ENCODE data around the gene EED.

EED gene

GRCh38 chr11:86274503-86274902 is 29.9 kb downstream of the EED start:
- Histone ChIP-seq H3K9me3 (ENCODE audit: insufficient read depth, low read length) (no peaks in the 10 kb centered on the region), H3K36me3 (replicated peaks; ENCODE audit: low read depth, low read length) (peaks cover 81% of the 10 kb centered on the region), H2AFZ (ENCODE audit: low read depth, low read length) (no peak overlapping the region), H3K4me2 (ENCODE audit: low read length) (no peak overlapping the region), H3K4me3 (ENCODE audit: low read length) (no peak overlapping the region), H3K27ac (ENCODE audit: low read length) (no peak overlapping the region), H3K9ac (ENCODE audit: low read length) (no peak overlapping the region), H3K79me2 (ENCODE audit: low read length) (peaks cover 71% of the 10 kb centered on the region), H3K4me1 (ENCODE audit: low read length) (peaks cover 19% of the 10 kb centered on the region), H4K20me1 (ENCODE audit: insufficient read depth, low read length) (peaks cover 69% of the 10 kb centered on the region), H3K27me3 (ENCODE audit: low read depth, low read length) (no peaks in the 10 kb centered on the region)
- TF ChIP-seq CTCF (IDR thresholded peaks at IDR 0.05; ENCODE audit: low read depth, low read length) (peak; percentile 11; the same call in 1 of the 2 replicates), EZH2phosphoT487 (IDR thresholded peaks at IDR 0.05; ENCODE audit: low read depth) (no peak)

- Histone ChIP-seq H3K4me1 (ENCODE audit: low read length) (peaks cover 19% of the 10 kb centered on the region), H3K9me3 (ENCODE audit: insufficient read depth, low read length) (no peaks in the 10 kb centered on the region), H3K4me2 (ENCODE audit: low read length) (no peak overlapping the region), H3K27me3 (ENCODE audit: low read depth, low read length) (no peaks in the 10 kb centered on the region), H3K4me3 (ENCODE audit: low read length) (no peak overlapping the region), H3K27ac (ENCODE audit: low read length) (no peak overlapping the region), H3K79me2 (ENCODE audit: low read length) (peaks cover 66% of the 10 kb centered on the region), H3K9ac (ENCODE audit: low read length) (no peak overlapping the region), H3K36me3 (replicated peaks; ENCODE audit: low read depth, low read length) (peaks cover 81% of the 10 kb centered on the region), H4K20me1 (ENCODE audit: insufficient read depth, low read length) (peaks cover 65% of the 10 kb centered on the region), H2AFZ (ENCODE audit: low read depth, low read length) (no peak overlapping the region)
- TF ChIP-seq EZH2phosphoT487 (IDR thresholded peaks at IDR 0.05; ENCODE audit: low read depth) (no peak), CTCF (IDR thresholded peaks at IDR 0.05; ENCODE audit: low read depth, low read length) (no peak)
Observed at GRCh38 chr11:86274999-86275398, 30.4 kb downstream of the EED start.

- Histone ChIP-seq H3K4me3 (ENCODE audit: low read length) (no peak overlapping the region), H3K9me3 (ENCODE audit: insufficient read depth, low read length) (no peaks in the 10 kb centered on the region), H3K79me2 (ENCODE audit: low read length) (peaks cover 61% of the 10 kb centered on the region), H4K20me1 (ENCODE audit: insufficient read depth, low read length) (peaks cover 62% of the 10 kb centered on the region), H3K27ac (ENCODE audit: low read length) (no peak overlapping the region), H3K9ac (ENCODE audit: low read length) (no peak overlapping the region), H3K4me1 (ENCODE audit: low read length) (peaks cover 20% of the 10 kb centered on the region), H3K27me3 (ENCODE audit: low read depth, low read length) (no peaks in the 10 kb centered on the region), H3K4me2 (ENCODE audit: low read length) (no peak overlapping the region), H3K36me3 (replicated peaks; ENCODE audit: low read depth, low read length) (peaks cover 81% of the 10 kb centered on the region), H2AFZ (ENCODE audit: low read depth, low read length) (no peak overlapping the region)
- TF ChIP-seq CTCF (IDR thresholded peaks at IDR 0.05; ENCODE audit: low read depth, low read length) (peak; percentile 23; the same call in 1 of the 2 replicates), EZH2phosphoT487 (IDR thresholded peaks at IDR 0.05; ENCODE audit: low read depth) (no peak)
Observed at GRCh38 chr11:86275493-86276370, 31.2 kb downstream of the EED start.

- Histone ChIP-seq H3K36me3 (replicated peaks; ENCODE audit: low read depth, low read length) (peaks cover 88% of the 10 kb centered on the region), H3K27me3 (ENCODE audit: low read depth, low read length) (no peaks in the 10 kb centered on the region), H3K79me2 (ENCODE audit: low read length) (peaks cover 51% of the 10 kb centered on the region), H2AFZ (ENCODE audit: low read depth, low read length) (no peak overlapping the region), H3K4me1 (ENCODE audit: low read length) (peaks cover 19% of the 10 kb centered on the region), H3K4me3 (ENCODE audit: low read length) (no peak overlapping the region), H3K4me2 (ENCODE audit: low read length) (no peak overlapping the region), H3K9ac (ENCODE audit: low read length) (no peak overlapping the region), H3K9me3 (ENCODE audit: insufficient read depth, low read length) (no peaks in the 10 kb centered on the region), H4K20me1 (ENCODE audit: insufficient read depth, low read length) (peaks cover 57% of the 10 kb centered on the region), H3K27ac (ENCODE audit: low read length) (no peak overlapping the region)
- no peak for TF ChIP-seq CTCF (IDR thresholded peaks at IDR 0.05; ENCODE audit: low read depth, low read length)
- no peak for TF ChIP-seq EZH2phosphoT487 (IDR thresholded peaks at IDR 0.05; ENCODE audit: low read depth)
Observed at GRCh38 chr11:86277741-86278140, 33.2 kb downstream of the EED start.

Data from OCI-LY3 (cell line).